AG04450 (cell line): ENCODE results near the gene NF1. TPM values are rescaled to one million over a fixed set of nuclear protein-coding genes. Genes with fewer than 3 reads are reported as not detected.

Experiments used
- CTCF ChIA-PET: fragments of 300-600, 350-600 bp; formaldehyde crosslinking; extraction: SDS; loops from one replicate; lab custom pipeline; 2022; ENCODE audit warnings: antibody characterized with exemption, inconsistent platforms; lab: Charles Lee
- POLR2A ChIA-PET: fragments of 350-600 bp; formaldehyde crosslinking; extraction: SDS; loops from one replicate; lab custom pipeline; 2021; ENCODE audit warnings: antibody characterized with exemption, inconsistent platforms; lab: Yijun Ruan, JAX
- DNase-seq: peaks from one replicate; pipeline ENCODE4 v3.0.0-alpha.2; 2011; ENCODE audit warnings: low read depth, low spot score
- H3K27ac ChIP-seq: one replicate; pipeline ENCODE4 v1.5.1; 2012; ENCODE audit warnings: low read depth, low read length, control low read depth
- H3K27me3 ChIP-seq: one replicate; pipeline ENCODE4 v1.6.0; 2012; ENCODE audit warnings: low read length; ENCODE audit not compliant: control insufficient read depth, insufficient read depth
- H3K4me3 ChIP-seq: 2 replicates; pipeline ENCODE4 v1.5.1; 2011; ENCODE audit warnings: mild to moderate bottlenecking, low read depth, low read length, control low read depth
- H3K9me3 ChIP-seq: 2 replicates; pipeline ENCODE4 v1.5.1; 2012; ENCODE audit warnings: low read length; ENCODE audit not compliant: control insufficient read depth, insufficient read depth
- polyA plus RNA-seq: library from polyadenylated mRNA; depleted of rRNA; stranded (reverse); fragments of >200 nt; gene quantifications from 2 replicates; pipeline ENCODE4 v1.2.3, GENCODE V29; 2011
- TF ChIP-seq, protein P1 (sequence below): IDR thresholded peaks from 2 replicates; pipeline ENCODE4 v1.5.1; 2011; ENCODE audit warnings: low read depth, low read length, control low read depth, inconsistent platforms

NF1 gene
- polyA plus RNA-seq, 1 experiment = 60.5 TPM

DNA sequence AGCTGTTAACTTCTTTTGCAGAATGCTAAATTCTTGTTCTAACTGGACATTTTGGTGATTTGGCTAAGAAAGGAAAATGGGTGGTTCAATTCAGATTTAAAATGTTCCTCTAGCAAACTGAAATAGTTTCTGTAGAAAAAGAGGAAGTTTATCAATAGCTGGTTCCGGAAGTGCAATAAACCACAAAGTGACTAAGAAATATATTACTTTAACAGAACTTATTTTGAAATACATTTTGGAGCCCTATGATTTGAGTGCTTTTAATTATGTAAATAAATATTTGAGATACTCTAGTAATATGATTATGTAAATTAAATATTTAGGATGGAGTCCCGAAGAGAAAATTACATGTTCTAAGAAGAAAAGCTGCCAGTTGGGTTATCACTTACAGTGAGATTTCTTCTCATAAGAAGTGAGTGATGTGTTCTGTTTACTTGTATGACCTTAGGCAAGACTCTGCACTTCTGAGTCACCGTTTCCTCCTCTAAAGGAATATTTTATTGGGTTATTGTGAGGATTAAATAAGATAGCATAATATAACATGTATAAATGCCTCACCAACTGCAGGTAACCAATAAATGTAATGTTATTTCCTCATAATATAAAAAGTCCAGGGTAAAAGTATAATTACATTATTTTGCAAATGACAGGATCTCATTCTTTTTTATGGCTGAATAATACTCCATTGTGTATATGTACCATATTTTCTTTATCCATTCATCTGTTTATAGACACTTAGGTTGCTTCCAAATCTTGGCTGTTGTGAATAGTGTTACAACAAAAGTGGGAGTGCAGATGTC lies 219.4 kb downstream of the NF1 start, which contains the start of gene EVI2B:
TSS of gene EVI2B (minus strand) at position 73 of the 800 bp plus-strand sequence. CDS start 8,445 bp downstream, outside the sequence.
- CTCF ChIA-PET = no interaction called here
- Histone ChIP-seq H3K27ac (no peak within 1 kb of the TSS), H3K9me3 (no peaks in the 10 kb centered on the region), H3K4me3 (no peak within 1 kb of the TSS), H3K27me3 (no peaks in the 10 kb centered on the region)
- TF ChIP-seq, protein P1, sequence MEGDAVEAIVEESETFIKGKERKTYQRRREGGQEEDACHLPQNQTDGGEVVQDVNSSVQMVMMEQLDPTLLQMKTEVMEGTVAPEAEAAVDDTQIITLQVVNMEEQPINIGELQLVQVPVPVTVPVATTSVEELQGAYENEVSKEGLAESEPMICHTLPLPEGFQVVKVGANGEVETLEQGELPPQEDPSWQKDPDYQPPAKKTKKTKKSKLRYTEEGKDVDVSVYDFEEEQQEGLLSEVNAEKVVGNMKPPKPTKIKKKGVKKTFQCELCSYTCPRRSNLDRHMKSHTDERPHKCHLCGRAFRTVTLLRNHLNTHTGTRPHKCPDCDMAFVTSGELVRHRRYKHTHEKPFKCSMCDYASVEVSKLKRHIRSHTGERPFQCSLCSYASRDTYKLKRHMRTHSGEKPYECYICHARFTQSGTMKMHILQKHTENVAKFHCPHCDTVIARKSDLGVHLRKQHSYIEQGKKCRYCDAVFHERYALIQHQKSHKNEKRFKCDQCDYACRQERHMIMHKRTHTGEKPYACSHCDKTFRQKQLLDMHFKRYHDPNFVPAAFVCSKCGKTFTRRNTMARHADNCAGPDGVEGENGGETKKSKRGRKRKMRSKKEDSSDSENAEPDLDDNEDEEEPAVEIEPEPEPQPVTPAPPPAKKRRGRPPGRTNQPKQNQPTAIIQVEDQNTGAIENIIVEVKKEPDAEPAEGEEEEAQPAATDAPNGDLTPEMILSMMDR = no peak
- DNase-seq = no peak
- POLR2A ChIA-PET = no interaction called here

DNA sequence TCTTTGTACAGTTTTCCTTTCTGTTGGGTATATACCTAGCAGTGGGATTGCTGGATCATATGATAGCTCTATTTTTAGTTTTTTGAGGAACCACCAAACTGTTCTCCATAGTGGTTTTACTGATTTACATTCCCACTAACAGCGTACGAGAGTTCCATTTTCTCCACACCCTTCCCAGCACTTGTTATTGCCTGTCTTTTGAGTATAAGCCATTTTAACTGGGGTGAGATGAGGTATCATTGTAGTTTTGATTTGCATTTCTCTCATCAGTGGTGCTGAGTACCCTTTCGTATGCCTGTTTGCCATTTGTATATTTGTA lies 220.0 kb downstream of the NF1 start:
- POLR2A ChIA-PET = no interaction called here
- no peaks in the 10 kb centered on the region for H3K27me3 ChIP-seq
- no peaks in the 10 kb centered on the region for H3K9me3 ChIP-seq
- no peak overlapping the region for H3K4me3 ChIP-seq
- TF ChIP-seq, protein P1 = no peak
- CTCF ChIA-PET = no interaction called here
- DNase-seq = no peak
- no peak overlapping the region for H3K27ac ChIP-seq

DNA sequence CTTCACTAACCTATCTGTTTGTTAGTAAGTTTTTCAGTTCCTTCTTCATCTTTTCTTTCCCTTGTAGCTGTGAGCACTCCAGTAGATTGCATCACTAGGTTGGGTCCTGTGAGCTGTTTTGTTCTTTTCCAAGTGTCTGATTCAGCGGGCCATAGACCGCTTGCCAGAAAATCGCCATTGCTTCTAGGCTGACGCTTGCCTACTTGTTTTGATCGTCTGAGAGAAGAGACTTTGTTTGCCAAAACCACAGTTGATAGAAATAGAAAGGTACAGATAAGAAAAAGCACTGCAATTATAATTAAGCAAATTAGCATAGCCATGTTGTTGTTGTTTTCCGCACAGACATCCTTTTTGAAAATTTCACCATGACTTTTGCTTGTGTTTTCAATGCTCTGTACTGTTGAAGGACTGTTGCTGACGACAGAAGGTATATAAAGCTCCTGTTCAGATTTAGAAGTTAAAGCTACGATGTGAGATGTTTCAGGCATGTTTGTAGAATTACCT lies 223.6 kb downstream of the NF1 start:
- ChIA-PET CTCF (no interaction called here), POLR2A (interaction anchor here (0.7 kb wide), 1 partner anchor 50 kb away, joined by 3 read pairs; no protein-coding TSS in a partner anchor)
- DNase-seq = peak; percentile 55
- TF ChIP-seq, protein P1 = no peak
- Histone ChIP-seq H3K9me3 (no peaks in the 10 kb centered on the region), H3K27me3 (no peaks in the 10 kb centered on the region), H3K4me3 (no peak overlapping the region), H3K27ac (no peak overlapping the region)

DNA sequence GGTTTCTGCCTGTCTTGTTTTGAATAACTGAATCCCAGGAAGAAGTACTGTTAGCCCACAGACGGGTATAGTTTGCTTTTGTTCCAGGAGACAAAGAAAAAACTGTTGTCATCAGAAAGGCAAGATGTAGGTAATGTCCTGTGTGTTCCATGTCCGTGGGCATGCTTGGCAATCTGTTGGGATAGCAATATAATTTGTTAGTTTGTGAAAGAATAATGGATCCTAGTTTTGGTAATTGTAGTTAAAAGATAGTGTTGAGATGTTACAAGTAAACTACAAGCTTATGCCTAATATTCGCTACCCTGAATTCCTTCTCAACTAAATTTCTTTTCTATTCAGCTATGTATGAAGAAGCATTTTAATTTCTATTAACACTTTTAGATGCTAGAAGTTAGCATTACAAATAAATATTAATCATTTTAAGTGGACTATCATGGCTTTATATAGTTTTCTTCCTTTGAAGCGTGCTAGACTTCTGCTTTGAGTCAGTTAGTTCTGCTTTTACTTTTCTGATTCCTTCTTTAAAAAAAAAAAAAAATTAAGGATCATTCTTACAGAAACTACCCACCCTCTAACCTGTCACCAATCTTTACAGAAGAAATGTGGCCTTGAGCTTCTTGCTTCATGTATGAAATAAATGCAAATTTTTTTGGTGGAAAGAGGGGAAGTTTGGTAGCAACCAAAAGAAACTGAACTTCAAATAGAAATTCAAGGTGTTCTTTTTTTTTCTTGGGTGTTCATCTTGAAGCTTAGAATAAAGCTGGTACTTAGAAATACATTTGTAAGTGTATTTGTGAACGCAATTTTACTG lies 224.3 kb downstream of the NF1 start:
- DNase-seq = no peak
- POLR2A ChIA-PET = interaction anchor here (0.7 kb wide), 1 partner anchor 51 kb away, joined by 3 read pairs; no protein-coding TSS in a partner anchor
- Histone ChIP-seq H3K4me3 (no peak overlapping the region), H3K27me3 (no peaks in the 10 kb centered on the region), H3K27ac (no peak overlapping the region), H3K9me3 (no peaks in the 10 kb centered on the region)
- TF ChIP-seq, protein P1 = no peak
- CTCF ChIA-PET = no interaction called here
